ENCODE measurements around the gene SLC12A9. TPM values are rescaled to one million over a fixed set of nuclear protein-coding genes. Genes with fewer than 3 reads are reported as not detected.

SLC12A9 gene
- total and polyA plus RNA-seq, 2 of the 8 experiments (the other 6 are each of a cell fraction or from before 2014, with no cell fraction given), result 31.4 to 40.1 TPM

DNA sequence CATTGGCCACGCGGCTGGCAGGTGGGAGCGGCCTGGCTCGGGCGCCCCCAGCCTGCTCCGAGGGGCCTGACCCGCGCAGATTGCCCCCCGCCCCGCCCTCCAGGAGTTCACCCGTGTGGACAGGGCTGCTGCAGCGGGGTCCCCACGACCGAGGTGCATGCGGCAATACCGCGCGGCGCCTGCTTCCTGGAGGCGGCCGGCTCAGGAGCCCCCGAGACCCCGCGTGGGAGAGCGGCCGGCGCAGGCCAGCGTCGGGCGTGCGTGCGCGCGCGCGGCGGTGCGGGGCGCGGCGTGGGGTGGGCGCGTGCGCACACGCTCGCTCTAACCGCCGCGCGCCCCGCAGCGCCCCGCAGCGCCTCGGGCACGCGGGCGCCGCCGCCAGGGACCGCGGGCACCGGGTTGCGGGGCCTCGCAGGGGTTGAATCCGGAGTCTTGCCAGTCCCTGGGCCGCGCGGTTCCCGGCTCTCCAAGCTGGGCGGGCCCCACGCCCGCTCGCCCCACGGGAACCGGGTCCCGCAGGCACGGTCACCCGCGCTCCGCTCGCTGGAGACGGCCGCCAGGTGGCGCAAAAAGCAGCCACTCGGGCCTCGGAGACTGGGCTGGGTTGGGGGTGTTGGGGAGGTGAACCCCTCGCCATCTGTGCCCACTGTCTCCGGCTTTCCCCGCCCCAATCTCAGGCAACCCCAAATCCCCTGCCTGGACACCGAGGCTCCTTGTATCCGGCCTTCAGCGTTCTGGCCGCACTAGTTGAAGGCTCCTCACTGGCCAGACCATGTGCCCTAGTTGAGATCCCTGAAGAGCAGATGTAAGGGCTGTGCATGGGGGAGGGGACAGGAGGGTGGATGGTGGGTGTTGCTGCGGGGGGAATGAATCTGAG is 44.5 kb downstream of the SLC12A9 start:
- peak overlapping the region; percentile 30; the same call in 1 of the 2 replicates for H2BK12ac ChIP-seq (ENCODE audit: low read depth, low read length)
- POLR2A ChIA-PET (ENCODE audit: partially characterized antibody), result interaction anchor here (0.6 kb wide), 1 partner anchor 133 kb away, joined by 3 read pairs; no protein-coding TSS in a partner anchor
- no peaks in the 10 kb centered on the region for H3K36me3 ChIP-seq (ENCODE audit: control insufficient read depth in 2 of 4, insufficient read depth in 4 of 4, low read length in 3 of 4)
- H3K4me2 ChIP-seq (ENCODE audit: insufficient read depth in 1 of 2, low read depth in 2 of 2, low read length in 2 of 2), result peak overlapping the region; percentile 63 to 74
- H3K27me3 ChIP-seq (replicated peaks in 1 of 4; ENCODE audit: control insufficient read depth in 3 of 4, extremely low read depth in 1 of 4, insufficient read depth in 3 of 4, low read length in 3 of 4), result peaks cover 15 to 35% (median 19%) of the 10 kb centered on the region in 4 experiments
- H3K56ac ChIP-seq (replicated peaks; ENCODE audit: insufficient read length, low read depth, low read length), result no peak overlapping the region
- H3K79me1 ChIP-seq (ENCODE audit: low read depth, low read length), result no peaks in the 10 kb centered on the region
- 0 out of 2 replicates have a peak overlapping the region, but pooled peaks have one; percentile 57 for H4K8ac ChIP-seq (ENCODE audit: extremely low read depth, insufficient read depth, low read length)
- DNase-seq (ENCODE audit: low read depth in 1 of 2, low spot score in 2 of 2) (peak in 1 of 2 experiments; percentile 78), FAIRE-seq (no peak)
- CTCF ChIA-PET (ENCODE audit: partially characterized antibody), result interaction anchor here (0.6 to 3.2 kb wide), 6 partner anchors 40 to 380 kb away, joined by 3 to 18 read pairs (median 4); no protein-coding TSS in a partner anchor
- H3K4me3 ChIP-seq (ENCODE audit: extremely low read depth in 1 of 4, insufficient read depth in 2 of 4, low read depth in 3 of 4, low read length in 4 of 4), result peak overlapping the region; percentile 3 to 58 (median 15); a peak in 4 of 8 replicates
- H4K20me1 ChIP-seq (replicated peaks in 1 of 2; ENCODE audit: control insufficient read depth in 1 of 2, insufficient read depth in 2 of 2, low read length in 2 of 2), result peaks cover 0 to 5% of the 10 kb centered on the region in 2 experiments
- no peak overlapping the region for H4K91ac ChIP-seq (replicated peaks; ENCODE audit: insufficient read length, low read length)
- no peak overlapping the region for H3K23ac ChIP-seq (ENCODE audit: insufficient read length)
- H3K9me3 ChIP-seq (ENCODE audit: insufficient read depth in 2 of 2, low read depth in 1 of 2, low read length in 1 of 2), result no peaks in the 10 kb centered on the region
- H3K4me1 ChIP-seq (replicated peaks in 1 of 4; ENCODE audit: control insufficient read depth in 3 of 4, insufficient read depth in 4 of 4, low read length in 3 of 4), result peaks cover 0 to 10% (median 6%) of the 10 kb centered on the region in 4 experiments; a peak in 6 of 7 replicates
- H3K14ac ChIP-seq (ENCODE audit: insufficient read length), result no peak overlapping the region
- peak overlapping the region; percentile 48; the same call in 1 of the 2 replicates for H2AFZ ChIP-seq (ENCODE audit: low read length)
- H2BK15ac ChIP-seq (ENCODE audit: low read length), result no peak overlapping the region
- H3K9ac ChIP-seq (replicated peaks in 1 of 4; ENCODE audit: extremely low read depth in 1 of 4, low read depth in 3 of 4, low read length in 3 of 4), result no peak overlapping the region
- H2BK120ac ChIP-seq (replicated peaks; ENCODE audit: low read depth, low read length), result no peak overlapping the region
- no peak overlapping the region for H3K27ac ChIP-seq (ENCODE audit: low read depth, low read length)
- H3K4ac ChIP-seq (replicated peaks; ENCODE audit: insufficient read length, low read depth, low read length), result no peak overlapping the region
- 6% methylated on average over 72 of the region's 95 CpGs; no CpG with 5 or more reads in 1 of the 2 experiments for WGBS, 2 experiments (ENCODE audit: extremely low coverage in 1 of 2, insufficient coverage in 1 of 2, insufficient read length in 1 of 2, insufficient replicate concordance in 2 of 2, low coverage in 1 of 2, low lambda C conversion rate in 2 of 2, missing lambda C conversion rate in 1 of 2)
- H3K79me2 ChIP-seq (ENCODE audit: control insufficient read depth in 1 of 2, insufficient read depth in 2 of 2, low read length in 2 of 2), result no peaks in the 10 kb centered on the region
- no peak overlapping the region for H2AK5ac ChIP-seq (ENCODE audit: low read depth, low read length)
- no peak overlapping the region for H2BK5ac ChIP-seq (ENCODE audit: low read depth, low read length)
- H2BK20ac ChIP-seq (ENCODE audit: low read length), result no peak overlapping the region
- H4K5ac ChIP-seq (ENCODE audit: insufficient read length, low read depth, low read length), result no peak overlapping the region
- peaks cover 6% of the 10 kb centered on the region; the same call in 1 of the 2 replicates for H3K23me2 ChIP-seq (ENCODE audit: low read depth, low read length)
- no peak overlapping the region; the same call in 1 of the 2 replicates for H3K18ac ChIP-seq (ENCODE audit: extremely low read depth, low read length)
- no peak for TF ChIP-seq CEBPB (IDR thresholded peaks at IDR 0.05; ENCODE audit: low read depth, low read length)
- TF ChIP-seq, protein P1, sequence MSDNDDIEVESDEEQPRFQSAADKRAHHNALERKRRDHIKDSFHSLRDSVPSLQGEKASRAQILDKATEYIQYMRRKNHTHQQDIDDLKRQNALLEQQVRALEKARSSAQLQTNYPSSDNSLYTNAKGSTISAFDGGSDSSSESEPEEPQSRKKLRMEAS (IDR thresholded peaks at IDR 0.05), result peak; percentile 64; the same call in 1 of the 2 replicates
- TF ChIP-seq, protein P2, sequence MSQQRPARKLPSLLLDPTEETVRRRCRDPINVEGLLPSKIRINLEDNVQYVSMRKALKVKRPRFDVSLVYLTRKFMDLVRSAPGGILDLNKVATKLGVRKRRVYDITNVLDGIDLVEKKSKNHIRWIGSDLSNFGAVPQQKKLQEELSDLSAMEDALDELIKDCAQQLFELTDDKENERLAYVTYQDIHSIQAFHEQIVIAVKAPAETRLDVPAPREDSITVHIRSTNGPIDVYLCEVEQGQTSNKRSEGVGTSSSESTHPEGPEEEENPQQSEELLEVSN (IDR thresholded peaks at IDR 0.05), result peak; percentile 22; the same call in 1 of the 2 replicates
- TF ChIP-seq BACH1 (IDR thresholded peaks at IDR 0.05; ENCODE audit: low read length), result peak; percentile 84
- TF ChIP-seq, protein P3, sequence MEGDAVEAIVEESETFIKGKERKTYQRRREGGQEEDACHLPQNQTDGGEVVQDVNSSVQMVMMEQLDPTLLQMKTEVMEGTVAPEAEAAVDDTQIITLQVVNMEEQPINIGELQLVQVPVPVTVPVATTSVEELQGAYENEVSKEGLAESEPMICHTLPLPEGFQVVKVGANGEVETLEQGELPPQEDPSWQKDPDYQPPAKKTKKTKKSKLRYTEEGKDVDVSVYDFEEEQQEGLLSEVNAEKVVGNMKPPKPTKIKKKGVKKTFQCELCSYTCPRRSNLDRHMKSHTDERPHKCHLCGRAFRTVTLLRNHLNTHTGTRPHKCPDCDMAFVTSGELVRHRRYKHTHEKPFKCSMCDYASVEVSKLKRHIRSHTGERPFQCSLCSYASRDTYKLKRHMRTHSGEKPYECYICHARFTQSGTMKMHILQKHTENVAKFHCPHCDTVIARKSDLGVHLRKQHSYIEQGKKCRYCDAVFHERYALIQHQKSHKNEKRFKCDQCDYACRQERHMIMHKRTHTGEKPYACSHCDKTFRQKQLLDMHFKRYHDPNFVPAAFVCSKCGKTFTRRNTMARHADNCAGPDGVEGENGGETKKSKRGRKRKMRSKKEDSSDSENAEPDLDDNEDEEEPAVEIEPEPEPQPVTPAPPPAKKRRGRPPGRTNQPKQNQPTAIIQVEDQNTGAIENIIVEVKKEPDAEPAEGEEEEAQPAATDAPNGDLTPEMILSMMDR (IDR thresholded peaks at IDR 0.05; ENCODE audit: control extremely low read depth in 1 of 3, insufficient read depth in 1 of 3, low read depth in 1 of 3, low read length in 3 of 3), result peak in 2 of 3 experiments; percentile 72 to 76; a peak in 3 of 4 replicates
- peak; percentile 26 for TF ChIP-seq TAF7 (optimal IDR thresholded peaks at IDR 0.05; ENCODE audit: borderline replicate concordance, low read depth, low read length)
- no peak for TF ChIP-seq NRF1 (IDR thresholded peaks at IDR 0.05; ENCODE audit: low read depth, low read length)
